Kidney (tissue), 14 donors: Measurements from ENCODE around the gene REL. TPM values are rescaled to one million over a fixed set of nuclear protein-coding genes. Genes with fewer than 3 reads are reported as not detected.

ENCODE experiments used
- DNase-seq, 5 donors: peaks; one replicate each; pipeline ENCODE4 v3.0.0-alpha.2; 2013 to 2020
- FAIRE-seq: peaks from 2 replicates; lab custom pipeline; 2012; peaks lifted over from hg19 to GRCh38; lab: Jason Lieb, UNC
- H3K27ac ChIP-seq, 2 donors: one replicate each; pipeline ENCODE4 v1.7.0; 2013; ENCODE audit warnings: low read depth in 2 of 2, low read length in 2 of 2, inconsistent platforms in 1 of 2
- H3K27me3 ChIP-seq: one replicate; pipeline ENCODE4 v1.7.1; 2013; ENCODE audit warnings: low read length, inconsistent platforms; ENCODE audit not compliant: control insufficient read depth, insufficient read depth
- H3K36me3 ChIP-seq, 3 donors: one replicate each; pipeline versions ENCODE4 v1.7.0 to v1.7.1; 2013; ENCODE audit warnings: low read length in 3 of 3, control low read depth in 1 of 3, inconsistent platforms in 1 of 3; ENCODE audit not compliant: insufficient read depth in 3 of 3, control insufficient read depth in 2 of 3
- H3K4me1 ChIP-seq, 3 donors: one replicate each; pipeline versions ENCODE4 v1.7.0 to v1.7.1; 2013; ENCODE audit warnings: low read length in 3 of 3, inconsistent platforms in 1 of 3, low read depth in 1 of 3; ENCODE audit not compliant: control insufficient read depth in 2 of 3, insufficient read depth in 2 of 3
- H3K4me3 ChIP-seq, 3 donors: one replicate each; pipeline versions ENCODE4 v1.7.0 to v1.8.1; 2013; ENCODE audit warnings: low read length in 3 of 3, control low read depth in 1 of 3, inconsistent platforms in 1 of 3
- H3K9ac ChIP-seq, 3 donors: one replicate each; pipeline versions ENCODE4 v1.7.0 to v1.7.1; 2013; ENCODE audit warnings: low read length in 3 of 3, control low read depth in 1 of 3, inconsistent platforms in 1 of 3
- H3K9me3 ChIP-seq, 3 donors: one replicate each; pipeline versions ENCODE4 v1.7.0 to v1.7.1; 2013; ENCODE audit warnings: low read length in 3 of 3, control low read depth in 1 of 3, inconsistent platforms in 1 of 3; ENCODE audit not compliant: control insufficient read depth in 2 of 3, insufficient read depth in 1 of 3
- intact Hi-C: fragments of 100-400 bp; cut with DNase I; formaldehyde crosslinking; loops from one replicate; pipeline ENCODE4 v1.11.1; 2022
- polyA plus RNA-seq: library from polyadenylated mRNA; stranded (reverse); fragments of 350-450 nt; fragmentation: Illumina TruSeq; extraction: RNeasy Lipid Tissue Mini Kit (QIAGEN cat#74804); gene quantifications from one replicate; pipeline ENCODE4 v1.2.3, GENCODE V29; 2014; ENCODE audit warnings: low read depth, low replicate concordance; ENCODE audit not compliant: insufficient read depth
- total RNA-seq: library from RNA; stranded (reverse); fragmentation: NEBNext Ultra II Directional; extraction: Animal tissue kit (Norgen Biotek cat#: 25700); gene quantifications from one replicate; pipeline ENCODE4 v1.2.1, GENCODE V29; 2021
- TF ChIP-seq, protein P1 (sequence below): IDR thresholded peaks from 3 replicates; pipeline ENCODE4 v1.5.1; 2012; ENCODE audit warnings: mild to moderate bottlenecking, moderate library complexity, borderline replicate concordance; ENCODE audit not compliant: insufficient read depth; ENCODE audit errors: extremely low read depth
- donor health status: control.
- donor health status: control.
- donor health status: control.
- donor health status: control.
- donor health status: control.
- donor health status: DM: yes; HTN: yes; CAD: no.
- donor health status: Normal renal cell carcinoma (clear cell type).

The REL gene
- total and polyA plus RNA-seq, 2 donors from 2014 or later = 0.43 to 21.8 TPM

DNA sequence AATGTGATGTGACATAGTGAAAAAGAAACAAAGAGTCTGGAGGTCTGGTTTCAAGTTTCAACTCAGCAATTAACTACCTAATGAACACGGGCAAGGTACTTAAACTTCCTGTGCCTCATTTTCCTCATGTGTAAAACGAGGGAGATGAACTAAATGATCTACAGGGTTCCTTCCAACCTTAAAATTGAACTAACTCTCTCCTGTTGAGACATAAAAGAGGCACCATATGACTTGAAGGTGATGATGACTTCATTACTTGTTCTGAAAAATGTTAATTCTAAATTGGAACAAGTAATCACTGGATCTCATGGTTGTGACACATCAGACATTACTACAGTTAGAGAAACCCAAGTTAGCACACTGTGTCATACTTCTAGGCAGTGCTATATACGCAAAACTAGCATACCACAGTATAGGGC is 8.9 kb upstream of the REL start:
- intact Hi-C loops = no loop called here
- FAIRE-seq (no peak), DNase-seq (no peak)
- no peaks in the 10 kb centered on the region for H3K4me1 ChIP-seq
- no peaks in the 10 kb centered on the region for H3K9me3 ChIP-seq
- no peak overlapping the region for H3K9ac ChIP-seq
- H3K27ac ChIP-seq = no peak overlapping the region
- no peaks in the 10 kb centered on the region for H3K36me3 ChIP-seq
- H3K4me3 ChIP-seq = no peak overlapping the region
- no peaks in the 10 kb centered on the region for H3K27me3 ChIP-seq
- TF ChIP-seq, protein P1, sequence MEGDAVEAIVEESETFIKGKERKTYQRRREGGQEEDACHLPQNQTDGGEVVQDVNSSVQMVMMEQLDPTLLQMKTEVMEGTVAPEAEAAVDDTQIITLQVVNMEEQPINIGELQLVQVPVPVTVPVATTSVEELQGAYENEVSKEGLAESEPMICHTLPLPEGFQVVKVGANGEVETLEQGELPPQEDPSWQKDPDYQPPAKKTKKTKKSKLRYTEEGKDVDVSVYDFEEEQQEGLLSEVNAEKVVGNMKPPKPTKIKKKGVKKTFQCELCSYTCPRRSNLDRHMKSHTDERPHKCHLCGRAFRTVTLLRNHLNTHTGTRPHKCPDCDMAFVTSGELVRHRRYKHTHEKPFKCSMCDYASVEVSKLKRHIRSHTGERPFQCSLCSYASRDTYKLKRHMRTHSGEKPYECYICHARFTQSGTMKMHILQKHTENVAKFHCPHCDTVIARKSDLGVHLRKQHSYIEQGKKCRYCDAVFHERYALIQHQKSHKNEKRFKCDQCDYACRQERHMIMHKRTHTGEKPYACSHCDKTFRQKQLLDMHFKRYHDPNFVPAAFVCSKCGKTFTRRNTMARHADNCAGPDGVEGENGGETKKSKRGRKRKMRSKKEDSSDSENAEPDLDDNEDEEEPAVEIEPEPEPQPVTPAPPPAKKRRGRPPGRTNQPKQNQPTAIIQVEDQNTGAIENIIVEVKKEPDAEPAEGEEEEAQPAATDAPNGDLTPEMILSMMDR = no peak

DNA sequence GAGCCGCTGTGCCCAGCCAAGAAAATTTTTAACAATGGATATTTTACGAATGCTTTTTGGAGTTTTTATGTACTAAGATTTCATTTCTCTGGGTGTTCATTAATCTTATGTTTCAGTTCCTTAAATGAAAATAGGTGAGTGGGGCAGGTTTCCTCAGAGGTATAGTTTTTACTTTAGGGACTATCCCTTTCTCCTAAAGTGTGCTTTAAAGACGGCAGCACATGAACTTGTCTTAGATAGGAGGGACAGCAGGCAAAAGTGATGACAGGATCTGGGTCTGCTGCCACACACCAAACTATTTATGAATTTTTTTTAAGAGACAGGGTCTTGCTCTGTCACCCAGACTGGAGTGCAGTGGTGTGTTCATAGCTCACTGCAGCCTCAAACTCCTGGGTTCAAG is 8.0 kb upstream of the REL start:
- H3K27ac ChIP-seq = no peak overlapping the region
- no peaks in the 10 kb centered on the region for H3K27me3 ChIP-seq
- H3K4me3 ChIP-seq = no peak overlapping the region
- no peak overlapping the region for H3K9ac ChIP-seq
- TF ChIP-seq, protein P1 = no peak
- FAIRE-seq = no peak
- no peak for DNase-seq
- intact Hi-C loops = no loop called here
- H3K36me3 ChIP-seq = no peaks in the 10 kb centered on the region
- H3K9me3 ChIP-seq = no peaks in the 10 kb centered on the region
- no peaks in the 10 kb centered on the region for H3K4me1 ChIP-seq

DNA sequence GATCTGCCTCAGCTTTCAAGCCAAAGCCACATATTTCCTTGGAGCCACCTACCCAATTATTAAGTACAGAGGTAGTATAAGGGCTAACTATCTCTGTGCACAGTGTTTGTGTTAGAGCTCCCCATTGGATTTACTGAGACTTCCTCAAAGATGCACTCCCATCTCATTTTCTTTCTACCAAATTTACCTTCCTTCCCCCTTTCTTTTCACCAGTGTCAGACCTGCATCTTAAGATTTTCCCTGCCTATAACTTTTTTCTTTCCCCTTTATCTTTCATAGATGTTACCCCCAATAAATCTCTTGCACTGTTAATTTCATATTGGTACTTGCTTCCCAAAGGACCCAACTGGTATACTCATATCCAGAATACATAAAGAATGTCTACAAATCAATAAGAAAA is 5.9 kb upstream of the REL start:
- H3K27me3 ChIP-seq = no peaks in the 10 kb centered on the region
- FAIRE-seq = no peak

More for the DNA sequence above, 5.9 kb upstream of the REL start:
- Histone ChIP-seq H3K27ac (no peak overlapping the region), H3K36me3 (no peaks in the 10 kb centered on the region), H3K4me1 (peaks cover 0 to 4% (median 2%) of the 10 kb centered on the region in 3 donors), H3K4me3 (no peak overlapping the region), H3K9ac (no peak overlapping the region), H3K9me3 (no peaks in the 10 kb centered on the region)
- DNase-seq = no peak
- TF ChIP-seq, protein P1 = no peak
- intact Hi-C loops = no loop called here
